Spleen (tissue), 7 donors: ENCODE results near the gene NACA.
A peak's percentile ranks its signal among the peaks of the same experiment; 100 is the strongest.

Experiments
- POLR2A ChIP-seq, 3 donors: fragments of 450-650 bp; IDR thresholded peaks; one replicate each; pipeline ENCODE4 v1.5.1; 2017; ENCODE audit warnings: antibody characterized with exemption in 3 of 3, mild to moderate bottlenecking in 1 of 3
- TF ChIP-seq, protein P1 (sequence below), 11 experiments: fragments of 200-600 bp in 7 of 11; fragments of 450-650 bp in 4 of 11; sonication (generic) in 4 of 11; IDR thresholded peaks in 8 of 11; conservative IDR thresholded peaks in 3 of 11; 1 replicate in 7 of 11; 2 replicates in 4 of 11; pipeline versions ENCODE4 v1.4.0 to v1.8.0; 2016 to 2021; ENCODE audit warnings: antibody characterized with exemption in 11 of 11, inconsistent platforms in 4 of 11, mild to moderate bottlenecking in 1 of 11
- donor health status: DM: no; HTN: no; CAD: no; lungs with moderate emphysema.
- donor health status: DM: no; HTN: no; CAD: no.
- donor health status: DM: no; HTN: no; CAD: no.

- TF ChIP-seq, protein P1, sequence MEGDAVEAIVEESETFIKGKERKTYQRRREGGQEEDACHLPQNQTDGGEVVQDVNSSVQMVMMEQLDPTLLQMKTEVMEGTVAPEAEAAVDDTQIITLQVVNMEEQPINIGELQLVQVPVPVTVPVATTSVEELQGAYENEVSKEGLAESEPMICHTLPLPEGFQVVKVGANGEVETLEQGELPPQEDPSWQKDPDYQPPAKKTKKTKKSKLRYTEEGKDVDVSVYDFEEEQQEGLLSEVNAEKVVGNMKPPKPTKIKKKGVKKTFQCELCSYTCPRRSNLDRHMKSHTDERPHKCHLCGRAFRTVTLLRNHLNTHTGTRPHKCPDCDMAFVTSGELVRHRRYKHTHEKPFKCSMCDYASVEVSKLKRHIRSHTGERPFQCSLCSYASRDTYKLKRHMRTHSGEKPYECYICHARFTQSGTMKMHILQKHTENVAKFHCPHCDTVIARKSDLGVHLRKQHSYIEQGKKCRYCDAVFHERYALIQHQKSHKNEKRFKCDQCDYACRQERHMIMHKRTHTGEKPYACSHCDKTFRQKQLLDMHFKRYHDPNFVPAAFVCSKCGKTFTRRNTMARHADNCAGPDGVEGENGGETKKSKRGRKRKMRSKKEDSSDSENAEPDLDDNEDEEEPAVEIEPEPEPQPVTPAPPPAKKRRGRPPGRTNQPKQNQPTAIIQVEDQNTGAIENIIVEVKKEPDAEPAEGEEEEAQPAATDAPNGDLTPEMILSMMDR (IDR thresholded peaks at IDR 0.05 in 8 of 11, conservative IDR thresholded peaks at IDR 0.05 in 3 of 11), result peak in 6 of 11 experiments; percentile 26 to 43 (median 39)
- no peak for TF ChIP-seq POLR2A (IDR thresholded peaks at IDR 0.05)
Observed at GRCh38 chr12:56751712-56752598, 26.9 kb upstream of the NACA start, which contains the start of gene PRIM1.
